Measurements from ENCODE around the gene PRAMEF17.
"Not testable (repeated sequence)": the region's sequence is repeated elsewhere in the genome, so short reads cannot be mapped to it uniquely, and the experiment has no call there.

Gene PRAMEF17

DNA sequence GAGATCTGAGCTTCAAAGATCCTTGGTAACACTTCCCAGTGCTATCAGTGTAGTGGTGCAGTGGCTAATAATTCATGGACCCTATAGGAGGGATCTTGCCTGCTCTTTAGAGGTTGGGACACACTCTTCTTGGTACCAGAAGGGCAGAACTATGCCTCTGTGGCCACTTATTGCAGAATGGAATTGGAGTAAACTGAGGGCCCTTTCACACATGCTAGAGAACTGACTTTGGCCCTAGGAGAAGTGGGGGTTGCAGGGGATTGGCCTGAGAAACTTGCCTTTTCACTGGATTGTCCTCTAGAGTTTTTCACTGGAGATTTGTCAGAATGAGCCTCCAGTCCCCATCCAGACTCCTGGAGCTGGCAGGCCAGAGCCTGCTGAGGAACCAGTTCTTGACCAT lies at the start of gene PRAMEF17:
Gene PRAMEF17, plus strand, starts transcription at position 301 of the 400 bp plus-strand sequence. Its CDS starts 26 bp downstream, at position 327.
- not testable (repeated sequence) for H3K9ac ChIP-seq; H3K27me3 ChIP-seq; H3K4me3 ChIP-seq; H3K4me2 ChIP-seq; H3K27ac ChIP-seq; H3K4me1 ChIP-seq; H3K36me3 ChIP-seq; H4K20me1 ChIP-seq; H3K9me3 ChIP-seq (replicated peaks in 1 of 11)

- H3K27me3 ChIP-seq; H3K9ac ChIP-seq; H3K4me2 ChIP-seq; H3K4me1 ChIP-seq; H4K20me1 ChIP-seq; H3K9me3 ChIP-seq (replicated peaks in 1 of 11); H3K27ac ChIP-seq; H3K36me3 ChIP-seq; H3K4me3 ChIP-seq: not testable (repeated sequence)
Measured at GRCh38 chr1:13342496-13342895, 46.9 kb upstream of the PRAMEF17 start.

- H3K4me1 ChIP-seq; H3K4me3 ChIP-seq; H3K9me3 ChIP-seq (replicated peaks in 1 of 11); H3K27ac ChIP-seq; H3K36me3 ChIP-seq; H3K9ac ChIP-seq; H3K4me2 ChIP-seq; H3K27me3 ChIP-seq; H4K20me1 ChIP-seq: not testable (repeated sequence)
Measured at GRCh38 chr1:13347034-13347433, 42.4 kb upstream of the PRAMEF17 start, which contains the start of gene PRAMEF14. Gene PRAMEF14 (minus strand): TSS chr1:13347134. CDS start chr1:13345314, 1,820 bp downstream.

GRCh38 chr1:13353476-13353875 lies 36.0 kb upstream of the PRAMEF17 start:
- H4K20me1 ChIP-seq, H3K4me1 ChIP-seq, H3K4me3 ChIP-seq, H3K9ac ChIP-seq, H3K27ac ChIP-seq, H3K36me3 ChIP-seq, H3K4me2 ChIP-seq, H3K27me3 ChIP-seq: not testable (repeated sequence)
- peaks cover 4 to 20% (median 13%) of the 10 kb centered on the region in 11 experiments; a peak in 20 of 22 replicates for H3K9me3 ChIP-seq (replicated peaks in 1 of 11)

DNA sequence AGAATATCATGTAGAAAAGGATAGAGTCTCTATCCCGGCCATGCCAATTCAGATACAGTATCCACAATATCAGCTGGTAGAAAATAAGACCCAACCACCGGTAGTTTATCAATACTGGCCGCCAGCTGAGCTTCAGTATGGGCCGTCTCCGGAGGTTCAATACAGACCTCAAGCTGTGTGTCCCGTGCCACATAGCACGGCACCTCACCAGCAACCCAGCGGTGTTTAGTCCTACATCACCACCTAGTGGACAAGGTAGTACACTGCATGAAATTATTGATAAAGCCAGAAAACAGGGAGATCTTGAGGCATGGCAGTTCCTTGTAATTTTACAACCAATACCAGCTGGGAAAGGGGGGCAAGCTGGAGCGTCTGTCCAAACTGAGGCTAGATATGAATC lies 35.0 kb upstream of the PRAMEF17 start:
- not testable (repeated sequence) for H3K4me1 ChIP-seq, H3K9ac ChIP-seq, H4K20me1 ChIP-seq, H3K4me3 ChIP-seq, H3K27me3 ChIP-seq, H3K27ac ChIP-seq, H3K36me3 ChIP-seq, H3K4me2 ChIP-seq
- peaks cover 4 to 20% (median 13%) of the 10 kb centered on the region in 11 experiments; a peak in 20 of 22 replicates for H3K9me3 ChIP-seq (replicated peaks in 1 of 11)

DNA sequence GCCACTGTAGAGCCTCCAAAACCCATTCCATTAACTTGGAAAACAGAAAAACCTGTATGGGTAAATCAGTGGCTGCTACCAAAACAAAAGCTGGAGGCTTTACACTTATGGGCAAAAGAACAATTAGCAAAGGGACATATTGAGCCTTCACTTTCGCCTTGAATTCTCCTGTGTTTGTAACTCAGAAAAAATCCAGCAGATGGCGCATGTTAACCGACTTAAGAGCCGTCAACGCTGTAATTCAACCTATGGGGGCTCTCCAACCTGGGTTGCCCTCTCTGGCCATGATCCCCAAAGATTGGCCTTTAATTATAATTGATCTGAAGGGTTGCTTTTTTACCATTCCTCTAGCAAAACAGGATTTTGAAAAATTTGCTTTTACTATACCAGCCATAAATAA lies 32.7 kb upstream of the PRAMEF17 start:
- not testable (repeated sequence) for H3K4me2 ChIP-seq, H3K4me3 ChIP-seq, H3K36me3 ChIP-seq, H3K9ac ChIP-seq, H3K4me1 ChIP-seq, H3K27me3 ChIP-seq, H3K27ac ChIP-seq, H4K20me1 ChIP-seq
- peaks cover 4 to 19% (median 12%) of the 10 kb centered on the region in 11 experiments; a peak in 20 of 22 replicates for H3K9me3 ChIP-seq (replicated peaks in 1 of 11)

DNA sequence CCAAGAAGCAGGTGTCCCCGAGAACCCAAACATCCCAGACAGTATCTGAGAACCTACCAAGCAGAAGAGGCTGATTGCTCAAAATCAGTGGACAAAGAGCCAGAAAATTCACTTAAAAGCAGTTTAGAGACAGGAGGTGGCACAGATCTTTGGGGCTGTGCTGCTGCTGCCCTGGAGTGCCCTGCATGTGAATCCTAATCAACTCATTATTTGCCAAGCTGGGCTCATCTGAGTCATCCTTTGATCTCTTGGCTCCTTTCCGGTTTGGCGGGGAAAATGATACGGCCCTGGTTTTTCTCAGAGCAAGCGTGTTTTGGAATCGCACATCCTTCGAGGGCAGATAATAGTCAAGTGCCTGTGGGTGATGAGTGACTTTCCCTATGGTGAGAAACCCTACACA lies 27.1 kb upstream of the PRAMEF17 start:
- not testable (repeated sequence) for H3K4me1 ChIP-seq, H3K27ac ChIP-seq

DNA sequence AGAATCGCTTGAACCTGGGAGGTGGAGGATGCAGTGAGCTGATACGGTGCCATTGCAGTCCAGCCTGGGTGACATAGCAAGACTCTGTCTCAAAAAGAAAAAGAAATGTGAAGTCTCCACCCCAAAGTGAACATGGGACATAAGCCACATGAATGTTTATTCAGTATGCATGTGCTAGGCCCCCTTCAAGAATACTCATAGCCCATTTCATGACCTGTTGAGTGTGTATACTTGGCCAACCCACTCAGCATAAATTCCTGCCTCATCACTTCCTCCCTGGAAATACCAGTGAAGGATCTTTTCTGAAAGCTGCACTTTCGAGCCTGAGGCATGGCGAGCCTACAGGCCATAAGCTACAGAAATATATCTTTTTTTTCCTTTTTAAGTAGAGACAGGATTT lies 24.5 kb upstream of the PRAMEF17 start:
- not testable (repeated sequence) for H3K4me1 ChIP-seq; H3K9ac ChIP-seq; H3K4me2 ChIP-seq; H3K9me3 ChIP-seq (replicated peaks in 1 of 11); H4K20me1 ChIP-seq; H3K4me3 ChIP-seq; H3K27ac ChIP-seq; H3K36me3 ChIP-seq; H3K27me3 ChIP-seq

More for the DNA sequence above, 27.1 kb upstream of the PRAMEF17 start:
- not testable (repeated sequence) for H3K36me3 ChIP-seq; H3K9ac ChIP-seq; H3K27me3 ChIP-seq; H3K9me3 ChIP-seq (replicated peaks in 1 of 11); H3K4me3 ChIP-seq; H3K4me2 ChIP-seq; H4K20me1 ChIP-seq

DNA sequence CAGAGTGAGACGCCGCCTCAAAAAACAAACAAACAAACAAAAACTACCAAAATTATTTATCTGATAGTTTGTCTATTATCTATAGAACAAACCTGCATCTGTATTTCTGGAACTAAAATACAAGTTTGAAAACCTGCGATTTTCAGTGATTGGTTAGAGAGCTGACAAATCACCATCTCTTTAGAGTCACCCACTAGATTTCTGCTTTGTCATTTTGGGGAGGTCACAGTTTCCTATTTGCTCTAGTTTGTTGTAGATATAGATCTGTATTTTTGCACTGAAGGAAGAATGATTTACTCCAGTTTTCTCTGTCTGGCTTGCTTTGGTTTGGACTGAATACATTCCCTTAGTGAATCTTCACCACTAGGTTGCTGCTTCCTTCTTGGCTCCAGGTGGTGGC lies 22.9 kb upstream of the PRAMEF17 start:
- H3K4me2 ChIP-seq; H3K4me1 ChIP-seq; H3K36me3 ChIP-seq; H3K4me3 ChIP-seq; H3K27ac ChIP-seq; H3K9ac ChIP-seq; H3K9me3 ChIP-seq (replicated peaks in 1 of 11); H4K20me1 ChIP-seq; H3K27me3 ChIP-seq: not testable (repeated sequence)

DNA sequence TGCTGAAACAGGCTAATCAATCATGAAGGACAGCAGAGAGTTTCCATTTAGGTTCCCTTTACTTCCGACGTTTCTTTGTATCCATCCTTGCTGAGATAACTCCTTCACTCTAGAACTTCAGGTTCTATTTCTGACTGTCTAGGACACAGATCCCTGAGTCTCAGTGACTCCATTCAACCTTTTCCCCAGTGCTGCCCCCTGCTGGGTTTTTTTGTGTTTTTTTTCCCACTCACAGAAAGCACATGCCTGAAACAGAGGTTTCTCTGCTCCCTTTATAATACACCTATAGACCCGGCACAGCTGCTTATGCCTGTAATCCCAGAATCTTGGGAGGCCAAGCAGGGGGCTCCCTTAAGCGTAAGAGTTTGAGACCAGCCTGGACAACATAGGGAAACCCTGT lies 20.9 kb upstream of the PRAMEF17 start:
- H3K27ac ChIP-seq; H3K4me2 ChIP-seq; H3K4me1 ChIP-seq; H3K4me3 ChIP-seq; H3K9me3 ChIP-seq (replicated peaks in 1 of 11); H3K36me3 ChIP-seq; H3K9ac ChIP-seq; H3K27me3 ChIP-seq; H4K20me1 ChIP-seq: not testable (repeated sequence)

- not testable (repeated sequence) for H3K27ac ChIP-seq; H3K4me1 ChIP-seq; H4K20me1 ChIP-seq; H3K27me3 ChIP-seq; H3K9me3 ChIP-seq (replicated peaks in 1 of 11); H3K36me3 ChIP-seq; H3K9ac ChIP-seq; H3K4me2 ChIP-seq; H3K4me3 ChIP-seq
Measured at GRCh38 chr1:13378983-13379382, 10.4 kb upstream of the PRAMEF17 start.

DNA sequence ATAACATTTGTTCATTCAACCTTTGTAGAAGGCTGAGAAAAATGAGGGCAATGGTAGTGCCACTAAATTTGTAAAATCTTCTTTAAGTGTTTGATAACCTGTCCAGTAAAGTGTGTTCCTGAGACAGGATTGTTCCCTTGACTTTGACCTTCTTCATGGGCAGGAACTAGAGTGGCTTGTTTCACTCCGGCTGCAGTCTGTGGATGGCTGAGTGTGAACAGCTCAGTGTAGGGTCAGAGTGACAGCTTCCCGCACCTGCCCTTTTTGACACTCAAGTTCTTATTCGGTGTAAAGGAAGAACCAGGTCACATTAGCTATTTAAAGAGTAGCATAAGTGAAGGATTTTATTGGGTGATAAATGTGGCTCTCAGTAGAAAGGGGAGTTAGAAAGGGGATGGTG lies 9.1 kb upstream of the PRAMEF17 start:
- H4K20me1 ChIP-seq; H3K9ac ChIP-seq; H3K27me3 ChIP-seq; H3K9me3 ChIP-seq (replicated peaks in 1 of 11); H3K4me2 ChIP-seq; H3K27ac ChIP-seq; H3K4me1 ChIP-seq; H3K4me3 ChIP-seq; H3K36me3 ChIP-seq: not testable (repeated sequence)

DNA sequence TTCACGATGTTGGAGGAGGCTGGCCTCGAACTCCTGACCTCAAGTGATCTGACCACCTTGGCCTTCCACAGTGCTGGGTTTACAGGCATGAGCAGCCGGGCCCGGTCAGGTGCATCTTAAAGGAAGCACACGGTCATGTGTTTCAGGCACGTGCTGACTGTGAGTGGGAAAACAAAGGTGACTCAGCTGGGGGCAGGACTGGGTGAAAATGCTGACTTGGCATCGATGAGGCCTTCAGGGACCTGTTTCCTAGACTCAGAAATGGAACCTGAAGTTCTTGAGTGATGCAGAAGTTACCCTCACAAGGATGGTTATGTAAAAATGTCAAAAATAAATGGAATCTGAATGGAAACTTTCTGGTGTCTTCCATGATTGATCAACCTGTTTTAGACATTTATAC lies 3.6 kb downstream of the PRAMEF17 start:
- H4K20me1 ChIP-seq, H3K4me2 ChIP-seq, H3K36me3 ChIP-seq, H3K27me3 ChIP-seq, H3K4me1 ChIP-seq, H3K27ac ChIP-seq, H3K4me3 ChIP-seq, H3K9ac ChIP-seq: not testable (repeated sequence)
- H3K9me3 ChIP-seq (replicated peaks in 1 of 11), result peaks cover 0 to 16% (median 0%) of the 10 kb centered on the region in 11 experiments; a peak in 1 of 22 replicates

DNA sequence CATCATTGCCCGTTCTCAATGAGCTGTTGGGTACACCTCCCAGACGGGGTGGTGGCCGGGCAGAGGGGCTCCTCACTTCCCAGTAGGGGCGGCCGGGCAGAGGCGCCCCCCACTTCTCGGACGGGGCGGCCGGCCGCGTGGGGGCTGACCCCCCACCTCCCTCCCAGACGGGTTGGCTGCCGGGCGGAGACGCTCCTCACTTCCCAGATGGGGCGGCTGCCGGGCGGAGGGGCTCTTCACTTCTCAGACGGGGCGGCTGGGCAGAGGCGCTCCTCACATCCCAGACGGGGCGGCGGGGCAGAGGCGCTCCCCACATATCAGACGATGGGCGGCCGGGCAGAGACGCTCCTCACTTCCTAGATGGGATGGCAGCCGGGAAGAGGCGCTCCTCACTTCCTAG lies 5.3 kb downstream of the PRAMEF17 start:
- not testable (repeated sequence) for H3K27me3 ChIP-seq, H3K4me3 ChIP-seq, H3K4me2 ChIP-seq, H3K36me3 ChIP-seq, H4K20me1 ChIP-seq, H3K27ac ChIP-seq, H3K4me1 ChIP-seq, H3K9ac ChIP-seq
- H3K9me3 ChIP-seq (replicated peaks in 1 of 11), result peaks cover 0 to 16% (median 0%) of the 10 kb centered on the region in 11 experiments; a peak in 1 of 22 replicates

- H3K4me2 ChIP-seq, H3K4me3 ChIP-seq, H3K27ac ChIP-seq, H3K36me3 ChIP-seq, H3K9ac ChIP-seq, H4K20me1 ChIP-seq, H3K4me1 ChIP-seq, H3K27me3 ChIP-seq: not testable (repeated sequence)
- H3K9me3 ChIP-seq (replicated peaks in 1 of 11), result peaks cover 0 to 16% (median 0%) of the 10 kb centered on the region in 11 experiments; a peak in 1 of 22 replicates
Measured at GRCh38 chr1:13395311-13395710, 5.9 kb downstream of the PRAMEF17 start.

Data from BLaER1 treated with 17β-estradiol and CSF1 and Interleukin-3, amounts not matched to agents 10 nM and 100 nM (cell line).